ENCODE results near the gene ABCA3.

The ABCA3 gene

DNA sequence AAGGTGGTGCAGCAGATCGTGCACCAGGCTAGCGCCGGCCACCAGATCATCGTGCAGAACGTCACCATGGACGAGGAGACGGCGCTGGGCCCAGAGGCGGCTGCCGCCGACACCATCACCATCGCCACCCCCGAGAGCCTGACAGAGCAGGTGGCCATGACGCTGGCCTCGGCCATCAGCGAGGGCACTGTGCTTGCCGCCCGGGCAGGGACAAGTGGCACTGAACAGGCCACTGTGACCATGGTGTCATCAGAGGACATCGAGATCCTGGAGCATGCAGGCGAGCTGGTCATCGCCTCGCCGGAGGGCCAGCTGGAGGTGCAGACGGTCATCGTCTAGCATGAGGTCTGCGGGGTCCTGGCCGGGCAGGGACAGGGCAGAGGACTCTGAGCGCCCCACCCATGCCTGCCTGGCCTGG lies 105.3 kb downstream of the ABCA3 start:
- no peak overlapping the region for H3K4ac ChIP-seq (ENCODE audit: low read depth, low read length)
- no peak overlapping the region for H3K27ac ChIP-seq (ENCODE audit: low read depth, low read length)
- H3K36me3 ChIP-seq (ENCODE audit: control insufficient read depth, insufficient read depth, low read length) = no peaks in the 10 kb centered on the region
- WGBS (ENCODE audit: extremely low coverage, insufficient coverage, low lambda C conversion rate) = no CpG with 5 or more reads among the region's 28 CpGs
- no peak for DNase-seq
- H3K79me1 ChIP-seq (ENCODE audit: low read length) = no peaks in the 10 kb centered on the region
- no peak overlapping the region for H2BK120ac ChIP-seq (ENCODE audit: low read depth, low read length)
- H3K4me3 ChIP-seq (ENCODE audit: low read length) = no peak overlapping the region
- no peaks in the 10 kb centered on the region for H3K79me2 ChIP-seq (ENCODE audit: control insufficient read depth, insufficient read depth, low read length)
- no peak overlapping the region for H3K23ac ChIP-seq (ENCODE audit: low read length)
- H2BK15ac ChIP-seq (replicated peaks; ENCODE audit: low read depth) = no peak overlapping the region
- H3K27me3 ChIP-seq (ENCODE audit: insufficient read depth, low read length, poor library complexity) = peaks cover 3% of the 10 kb centered on the region
- no peak overlapping the region for H2BK5ac ChIP-seq (ENCODE audit: low read length)
- H3K56ac ChIP-seq (ENCODE audit: low read length) = no peak overlapping the region
- H3K4me1 ChIP-seq (ENCODE audit: control insufficient read depth, low read depth, low read length) = no peaks in the 10 kb centered on the region
- no peak overlapping the region for H2AK5ac ChIP-seq (ENCODE audit: low read length)
- H4K5ac ChIP-seq (ENCODE audit: low read length) = no peak overlapping the region
- H3K4me2 ChIP-seq (ENCODE audit: low read length) = no peak overlapping the region
- H3K9ac ChIP-seq (ENCODE audit: low read length) = no peak overlapping the region
- no peak overlapping the region for H4K8ac ChIP-seq (ENCODE audit: low read depth, low read length)
- H3K18ac ChIP-seq (ENCODE audit: low read length) = no peak overlapping the region

DNA sequence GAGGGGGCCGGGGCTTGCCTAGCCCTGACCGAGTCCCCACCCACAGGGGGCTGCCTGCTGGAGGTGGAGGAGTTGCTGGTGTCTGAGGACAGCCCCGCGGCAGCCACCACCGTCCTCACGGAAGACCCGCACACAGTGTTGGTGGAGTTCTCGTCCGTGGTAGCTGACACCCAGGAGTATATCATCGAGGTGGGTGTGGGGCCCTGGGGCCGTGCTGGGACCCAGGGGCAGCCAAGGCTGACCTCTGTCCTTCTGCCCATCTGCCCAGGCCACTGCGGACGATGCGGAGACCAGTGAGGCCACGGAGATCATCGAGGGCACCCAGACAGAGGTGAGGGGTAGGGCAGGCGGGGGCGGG lies 105.7 kb downstream of the ABCA3 start:
- Histone ChIP-seq H3K23ac (ENCODE audit: low read length) (no peak overlapping the region), H3K4ac (ENCODE audit: low read depth, low read length) (no peak overlapping the region), H2AK5ac (ENCODE audit: low read length) (no peak overlapping the region), H4K5ac (ENCODE audit: low read length) (no peak overlapping the region), H3K4me1 (ENCODE audit: control insufficient read depth, low read depth, low read length) (no peaks in the 10 kb centered on the region), H3K56ac (ENCODE audit: low read length) (no peak overlapping the region), H2BK120ac (ENCODE audit: low read depth, low read length) (no peak overlapping the region), H3K4me2 (ENCODE audit: low read length) (no peak overlapping the region), H3K18ac (ENCODE audit: low read length) (no peak overlapping the region), H2BK5ac (ENCODE audit: low read length) (no peak overlapping the region), H3K4me3 (ENCODE audit: low read length) (no peak overlapping the region), H4K8ac (ENCODE audit: low read depth, low read length) (no peak overlapping the region), H3K79me2 (ENCODE audit: control insufficient read depth, insufficient read depth, low read length) (no peaks in the 10 kb centered on the region), H3K27ac (ENCODE audit: low read depth, low read length) (no peak overlapping the region), H3K9ac (ENCODE audit: low read length) (no peak overlapping the region), H3K79me1 (ENCODE audit: low read length) (no peaks in the 10 kb centered on the region), H3K36me3 (ENCODE audit: control insufficient read depth, insufficient read depth, low read length) (no peaks in the 10 kb centered on the region), H3K27me3 (ENCODE audit: insufficient read depth, low read length, poor library complexity) (peaks cover 3% of the 10 kb centered on the region), H2BK15ac (replicated peaks; ENCODE audit: low read depth) (no peak overlapping the region)
- no peak for DNase-seq
- WGBS (ENCODE audit: extremely low coverage, insufficient coverage, low lambda C conversion rate) = no CpG with 5 or more reads among the region's 18 CpGs

DNA sequence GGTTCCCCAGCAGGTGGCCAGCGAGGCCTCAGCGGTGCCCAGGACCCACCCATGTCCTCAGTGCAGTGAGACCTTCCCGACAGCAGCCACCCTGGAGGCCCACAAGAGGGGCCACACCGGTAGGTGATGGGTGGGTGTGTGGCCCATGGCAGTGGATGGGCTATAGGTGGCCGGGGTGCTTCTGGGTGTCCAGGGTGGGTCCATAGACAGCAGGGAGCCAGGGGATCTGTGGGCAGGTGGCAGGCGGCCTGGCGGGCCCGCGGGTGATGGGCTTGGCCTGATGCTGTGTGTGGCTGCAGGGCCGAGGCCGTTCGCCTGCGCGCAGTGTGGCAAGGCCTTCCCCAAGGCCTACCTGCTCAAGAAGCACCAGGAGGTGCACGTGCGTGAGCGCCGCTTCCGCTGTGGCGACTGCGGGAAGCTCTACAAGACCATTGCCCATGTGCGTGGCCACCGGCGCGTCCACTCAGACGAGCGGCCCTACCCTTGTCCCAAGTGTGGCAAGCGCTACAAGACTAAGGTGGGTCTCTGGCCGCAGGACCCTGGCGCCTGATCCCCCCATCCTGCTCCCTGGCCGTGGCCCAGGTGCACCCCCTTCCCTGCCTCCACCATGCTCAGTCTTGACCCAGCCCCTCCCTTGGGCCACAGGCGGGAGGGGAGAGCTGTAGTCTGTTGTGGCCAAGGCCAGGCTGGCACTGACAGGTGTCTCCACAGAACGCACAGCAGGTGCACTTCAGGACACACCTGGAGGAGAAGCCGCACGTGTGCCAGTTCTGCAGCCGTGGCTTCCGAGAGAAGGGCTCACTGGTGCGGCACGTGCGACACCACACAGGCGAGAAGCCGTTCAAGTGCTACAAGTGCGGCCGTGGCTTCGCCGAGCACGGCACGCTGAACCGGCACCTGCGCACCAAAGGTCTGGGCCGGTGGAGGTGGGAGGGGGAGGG lies 106.4 kb downstream of the ABCA3 start:
- no peak overlapping the region for H4K5ac ChIP-seq (ENCODE audit: low read length)
- no peak overlapping the region for H3K4ac ChIP-seq (ENCODE audit: low read depth, low read length)
- no peak overlapping the region for H3K56ac ChIP-seq (ENCODE audit: low read length)
- H3K4me3 ChIP-seq (ENCODE audit: low read length) = no peak overlapping the region
- no CpG with 5 or more reads among the region's 51 CpGs for WGBS (ENCODE audit: extremely low coverage, insufficient coverage, low lambda C conversion rate)
- H3K36me3 ChIP-seq (ENCODE audit: control insufficient read depth, insufficient read depth, low read length) = no peaks in the 10 kb centered on the region
- no peak for DNase-seq
- no peak overlapping the region for H4K8ac ChIP-seq (ENCODE audit: low read depth, low read length)
- no peaks in the 10 kb centered on the region for H3K4me1 ChIP-seq (ENCODE audit: control insufficient read depth, low read depth, low read length)
- H2AK5ac ChIP-seq (ENCODE audit: low read length) = no peak overlapping the region
- H3K79me2 ChIP-seq (ENCODE audit: control insufficient read depth, insufficient read depth, low read length) = no peaks in the 10 kb centered on the region
- H3K79me1 ChIP-seq (ENCODE audit: low read length) = no peaks in the 10 kb centered on the region
- H3K23ac ChIP-seq (ENCODE audit: low read length) = no peak overlapping the region
- H2BK120ac ChIP-seq (ENCODE audit: low read depth, low read length) = no peak overlapping the region
- H3K18ac ChIP-seq (ENCODE audit: low read length) = no peak overlapping the region
- no peak overlapping the region for H3K27ac ChIP-seq (ENCODE audit: low read depth, low read length)
- no peak overlapping the region for H3K4me2 ChIP-seq (ENCODE audit: low read length)
- H3K27me3 ChIP-seq (ENCODE audit: insufficient read depth, low read length, poor library complexity) = peaks cover 3% of the 10 kb centered on the region
- no peak overlapping the region for H3K9ac ChIP-seq (ENCODE audit: low read length)
- H2BK5ac ChIP-seq (ENCODE audit: low read length) = no peak overlapping the region
- H2BK15ac ChIP-seq (replicated peaks; ENCODE audit: low read depth) = no peak overlapping the region

DNA sequence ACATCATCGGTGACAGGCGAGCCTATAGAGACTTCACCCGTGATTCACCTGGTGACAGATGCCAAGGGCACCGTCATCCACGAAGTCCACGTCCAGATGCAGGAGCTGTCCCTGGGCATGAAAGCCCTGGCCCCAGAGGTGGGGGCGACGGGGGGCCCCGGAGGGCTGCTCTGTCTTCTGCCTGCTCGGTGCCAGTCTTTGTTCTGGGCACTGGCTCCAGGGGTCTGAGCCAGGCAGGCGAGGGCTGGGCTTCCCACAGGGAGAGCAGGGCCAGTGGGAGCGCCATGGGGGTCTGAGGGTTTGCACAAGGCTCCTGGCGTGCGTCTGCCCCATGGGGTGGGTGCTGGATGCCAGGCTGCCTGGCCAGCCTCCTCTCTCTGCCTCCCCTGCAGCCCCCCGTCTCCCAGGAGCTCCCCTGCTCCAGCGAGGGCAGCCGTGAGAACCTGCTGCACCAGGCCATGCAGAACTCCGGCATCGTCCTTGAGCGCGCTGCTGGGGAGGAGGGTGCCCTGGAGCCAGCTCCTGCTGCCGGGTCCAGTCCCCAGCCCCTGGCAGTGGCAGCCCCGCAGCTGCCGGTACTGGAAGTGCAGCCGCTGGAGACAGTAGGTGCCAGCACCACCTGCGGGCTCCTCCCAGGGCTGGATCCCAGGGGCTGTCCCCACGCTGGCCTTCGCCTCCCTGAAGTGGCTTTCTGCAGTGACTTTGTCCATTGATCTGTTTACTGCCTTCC lies 107.3 kb downstream of the ABCA3 start:
- no CpG with 5 or more reads among the region's 28 CpGs for whole genome bisulfite sequencing (ENCODE audit: extremely low coverage, insufficient coverage, low lambda C conversion rate)
- no peak overlapping the region for H3K4me3 ChIP-seq (ENCODE audit: low read length)

DNA sequence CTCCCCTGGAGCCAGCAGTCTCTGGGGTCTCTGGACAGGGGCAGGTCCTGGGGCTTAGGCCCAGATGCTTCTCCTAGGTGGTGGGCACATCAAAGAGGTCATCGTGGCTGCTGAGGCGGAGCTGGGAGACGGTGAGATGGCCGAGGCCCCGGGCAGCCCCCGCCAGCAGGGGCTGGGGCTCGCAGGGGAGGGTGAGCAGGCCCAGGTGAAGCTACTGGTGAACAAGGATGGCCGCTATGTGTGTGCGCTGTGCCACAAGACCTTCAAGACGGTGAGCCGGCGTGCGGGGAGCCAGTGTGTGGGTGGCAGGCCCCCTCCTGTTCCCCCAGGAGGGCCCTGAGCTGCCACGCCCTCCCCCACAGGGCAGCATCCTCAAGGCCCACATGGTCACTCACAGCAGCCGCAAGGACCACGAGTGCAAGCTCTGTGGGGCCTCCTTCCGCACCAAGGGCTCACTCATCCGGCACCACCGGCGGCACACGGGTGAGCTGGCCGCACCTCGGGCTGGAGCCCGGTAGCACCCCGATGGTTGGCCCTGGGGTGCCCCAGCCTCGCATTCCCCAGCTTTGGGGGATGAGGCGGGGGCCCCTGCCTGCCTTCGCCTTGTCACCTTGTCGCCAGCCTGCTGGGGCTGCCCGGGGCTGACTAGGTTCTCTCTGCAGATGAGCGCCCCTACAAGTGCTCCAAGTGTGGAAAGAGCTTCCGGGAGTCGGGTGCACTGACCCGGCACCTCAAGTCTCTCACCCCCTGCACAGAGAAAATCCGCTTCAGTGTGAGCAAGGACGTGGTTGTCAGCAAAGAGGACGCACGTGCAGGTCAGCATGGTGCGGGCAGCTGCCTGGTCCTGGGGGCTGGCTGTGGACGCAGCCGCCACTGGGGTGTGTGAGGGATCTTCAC lies 108.2 kb downstream of the ABCA3 start:
- Histone ChIP-seq H3K27me3 (ENCODE audit: insufficient read depth, low read length, poor library complexity) (peaks cover 3% of the 10 kb centered on the region), H3K27ac (ENCODE audit: low read depth, low read length) (no peak overlapping the region), H3K56ac (ENCODE audit: low read length) (no peak overlapping the region), H3K18ac (ENCODE audit: low read length) (no peak overlapping the region), H3K4ac (ENCODE audit: low read depth, low read length) (no peak overlapping the region), H4K5ac (ENCODE audit: low read length) (no peak overlapping the region), H2BK5ac (ENCODE audit: low read length) (no peak overlapping the region), H3K36me3 (ENCODE audit: control insufficient read depth, insufficient read depth, low read length) (no peaks in the 10 kb centered on the region), H3K4me1 (ENCODE audit: control insufficient read depth, low read depth, low read length) (no peaks in the 10 kb centered on the region), H3K23ac (ENCODE audit: low read length) (no peak overlapping the region), H4K8ac (ENCODE audit: low read depth, low read length) (no peak overlapping the region), H3K79me1 (ENCODE audit: low read length) (peaks cover 3% of the 10 kb centered on the region), H3K79me2 (ENCODE audit: control insufficient read depth, insufficient read depth, low read length) (peaks cover 2% of the 10 kb centered on the region), H3K4me3 (ENCODE audit: low read length) (no peak overlapping the region), H2AK5ac (ENCODE audit: low read length) (no peak overlapping the region), H3K4me2 (ENCODE audit: low read length) (no peak overlapping the region), H2BK120ac (ENCODE audit: low read depth, low read length) (no peak overlapping the region), H2BK15ac (replicated peaks; ENCODE audit: low read depth) (no peak overlapping the region), H3K9ac (ENCODE audit: low read length) (no peak overlapping the region)
- WGBS (ENCODE audit: extremely low coverage, insufficient coverage, low lambda C conversion rate) = no CpG with 5 or more reads among the region's 41 CpGs
- no peak for DNase-seq

More for the DNA sequence above, 107.3 kb downstream of the ABCA3 start:
- Histone ChIP-seq H3K18ac (ENCODE audit: low read length) (no peak overlapping the region), H2AK5ac (ENCODE audit: low read length) (no peak overlapping the region), H3K23ac (ENCODE audit: low read length) (no peak overlapping the region), H4K5ac (ENCODE audit: low read length) (no peak overlapping the region), H2BK120ac (ENCODE audit: low read depth, low read length) (no peak overlapping the region), H3K4me2 (ENCODE audit: low read length) (no peak overlapping the region), H2BK15ac (replicated peaks; ENCODE audit: low read depth) (no peak overlapping the region), H3K27ac (ENCODE audit: low read depth, low read length) (no peak overlapping the region), H3K4me1 (ENCODE audit: control insufficient read depth, low read depth, low read length) (no peaks in the 10 kb centered on the region), H3K79me1 (ENCODE audit: low read length) (no peaks in the 10 kb centered on the region), H3K9ac (ENCODE audit: low read length) (no peak overlapping the region), H3K4ac (ENCODE audit: low read depth, low read length) (no peak overlapping the region), H3K56ac (ENCODE audit: low read length) (no peak overlapping the region), H3K27me3 (ENCODE audit: insufficient read depth, low read length, poor library complexity) (peaks cover 3% of the 10 kb centered on the region), H3K79me2 (ENCODE audit: control insufficient read depth, insufficient read depth, low read length) (no peaks in the 10 kb centered on the region), H2BK5ac (ENCODE audit: low read length) (no peak overlapping the region), H3K36me3 (ENCODE audit: control insufficient read depth, insufficient read depth, low read length) (no peaks in the 10 kb centered on the region), H4K8ac (ENCODE audit: low read depth, low read length) (no peak overlapping the region)
- DNase-seq = no peak

Measured in mesendoderm (in vitro differentiated cells).